ENCODE data around the gene SEC14L2. TPM values are rescaled to one million over a fixed set of nuclear protein-coding genes. Genes with fewer than 3 reads are reported as not detected.

SEC14L2 gene
- total RNA-seq, 1 experiment from 2014 or later, result 8.2 TPM

- H3K27me3 Mint-ChIP-seq (ENCODE audit: low read depth), result no peaks in the 10 kb centered on the region
- no CpG with 5 or more reads among the region's 2 CpGs for WGBS (ENCODE audit: extremely low coverage, insufficient read length, low lambda C conversion rate)
Observed at GRCh38 chr22:30416403-30416802, 19.6 kb downstream of the SEC14L2 start.

More at GRCh38 chr22:30416403-30416802, 19.6 kb downstream of the SEC14L2 start:
- Histone ChIP-seq H3K18ac (ENCODE audit: insufficient read length, low read depth, low read length) (no peak overlapping the region), H3T11ph (ENCODE audit: low read length) (no peak overlapping the region), H4K91ac (ENCODE audit: insufficient read length, low read depth, low read length) (no peak overlapping the region), H3K27ac (ENCODE audit: insufficient read length, low read depth, low read length) (no peak overlapping the region), H3K79me2 (ENCODE audit: insufficient read depth, low read length) (no peaks in the 10 kb centered on the region), H2AK5ac (ENCODE audit: insufficient read length, low read length) (no peak overlapping the region), H2AFZ (ENCODE audit: low read length) (no peak overlapping the region), H4K5ac (ENCODE audit: insufficient read length, low read depth, low read length) (no peak overlapping the region), H4K8ac (replicated peaks; ENCODE audit: insufficient read length, low read depth, low read length) (no peak overlapping the region), H3K79me1 (ENCODE audit: insufficient read depth, low read depth, low read length, poor library complexity, severe bottlenecking) (no peaks in the 10 kb centered on the region), H3K4me1 (ENCODE audit: insufficient read depth, low read length) (no peaks in the 10 kb centered on the region), H3K23me2 (ENCODE audit: insufficient read length, low read depth, low read length, poor library complexity, severe bottlenecking) (no peaks in the 10 kb centered on the region), H3K56ac (ENCODE audit: insufficient read length, low read depth, low read length) (no peak overlapping the region), H2BK20ac (ENCODE audit: low read depth, low read length, poor library complexity, severe bottlenecking) (no peak overlapping the region), H2BK5ac (ENCODE audit: insufficient read length, low read length) (no peak overlapping the region), H3K9me3 (ENCODE audit: control insufficient read depth, low read depth, low read length) (no peaks in the 10 kb centered on the region), H3K23ac (ENCODE audit: insufficient read length, low read depth, low read length) (no peak overlapping the region), H3K9ac (ENCODE audit: extremely low read depth, insufficient read length, low read length) (no peak overlapping the region), H2BK120ac (ENCODE audit: low read depth, low read length, poor library complexity, severe bottlenecking) (no peak overlapping the region), H4K20me1 (ENCODE audit: control insufficient read depth, insufficient read depth, insufficient read length) (no peaks in the 10 kb centered on the region), H2BK15ac (ENCODE audit: low read depth, low read length) (no peak overlapping the region), H3K4me2 (ENCODE audit: insufficient read depth, insufficient read length, low read length) (no peak overlapping the region), H3K27me3 (ENCODE audit: insufficient read depth, low read length) (no peaks in the 10 kb centered on the region), H3K14ac (ENCODE audit: insufficient read depth, low read length) (no peak overlapping the region), H3K4ac (ENCODE audit: low read depth, low read length) (no peak overlapping the region), H2BK12ac (ENCODE audit: insufficient read length, low read depth, low read length) (no peak overlapping the region)
- H3K9me3 Mint-ChIP-seq, result no peaks in the 10 kb centered on the region
- no peak overlapping the region for H3K4me3 Mint-ChIP-seq
- no peak overlapping the region; a peak in 1 of 7 replicates for H3K27ac Mint-ChIP-seq
- H3K36me3 Mint-ChIP-seq (ENCODE audit: insufficient read depth in 1 of 3, low read depth in 3 of 3), result peaks cover 11 to 70% (median 58%) of the 10 kb centered on the region in 3 experiments
- peaks cover 5 to 6% of the 10 kb centered on the region in 2 experiments; a peak in 3 of 4 replicates for H3K4me1 Mint-ChIP-seq
- TF ChIP-seq CTCF (conservative IDR thresholded peaks at IDR 0.05), result no peak
- no peak for DNase-seq
